CD4-positive, alpha-beta memory T cell (primary cell): ENCODE results near the gene BOD1L1. TPM values are rescaled to one million over a fixed set of nuclear protein-coding genes. Genes with fewer than 3 reads are reported as not detected.

Experiments
- CTCF ChIA-PET: fragments of 350-600 bp; sonication (Branson Sonifier 250); formaldehyde crosslinking; loops from one replicate; lab custom pipeline; 2021; ENCODE audit warnings: inconsistent platforms; ENCODE audit not compliant: partially characterized antibody; lab: Charles Lee
- POLR2A ChIA-PET: fragments of 350-600 bp; sonication (Branson Sonifier 250); formaldehyde crosslinking; loops from one replicate; lab custom pipeline; 2021; ENCODE audit not compliant: partially characterized antibody; lab: Charles Lee
- DNase-seq, 5 donors: peaks; one replicate each; pipeline versions ENCODE4 v3.0.0 to v3.0.0-alpha.2; 2020 to 2022; ENCODE audit warnings: mixed read lengths in 1 of 5
- H3K27ac ChIP-seq: one replicate; pipeline ENCODE4 v1.7.0; 2013; ENCODE audit warnings: low read depth, low read length
- H3K27me3 ChIP-seq: 2 replicates; pipeline ENCODE4 v1.7.0; 2013; ENCODE audit warnings: mild to moderate bottlenecking, low read length, moderate library complexity; ENCODE audit not compliant: insufficient read depth
- H3K36me3 ChIP-seq: 2 replicates; pipeline ENCODE4 v1.7.0; 2013; ENCODE audit warnings: mild to moderate bottlenecking, low read length, moderate library complexity; ENCODE audit not compliant: insufficient read depth
- H3K4me1 ChIP-seq: 2 replicates; pipeline ENCODE4 v1.7.0; 2013; ENCODE audit warnings: mild to moderate bottlenecking, low read length, moderate library complexity; ENCODE audit not compliant: insufficient read depth
- H3K4me3 ChIP-seq, 2 donors: one replicate each; pipeline ENCODE4 v1.7.0; 2013; ENCODE audit warnings: low read length in 2 of 2, mild to moderate bottlenecking in 1 of 2
- H3K9me3 ChIP-seq, 2 donors: one replicate each; pipeline ENCODE4 v1.7.0; 2013; ENCODE audit warnings: low read length in 2 of 2, control low read depth in 1 of 2; ENCODE audit not compliant: control insufficient read depth in 1 of 2
- H3K27ac Mint-ChIP-seq, 7 donors: one replicate each; pipeline ENCODE4 v1.8.0; 2020 to 2021; ENCODE audit warnings: mixed read lengths in 7 of 7, mild to moderate bottlenecking in 6 of 7, inconsistent platforms in 3 of 7, moderate library complexity in 3 of 7
- H3K27me3 Mint-ChIP-seq, 2 donors: one replicate each; pipeline ENCODE4 v1.8.0; 2020 to 2021; ENCODE audit warnings: mixed read lengths in 2 of 2
- H3K36me3 Mint-ChIP-seq, 2 donors: one replicate each; pipeline ENCODE4 v1.8.0; 2020 to 2021; ENCODE audit warnings: mixed read lengths in 2 of 2, inconsistent platforms in 1 of 2, mild to moderate bottlenecking in 1 of 2
- H3K4me1 Mint-ChIP-seq, 4 donors: one replicate each; pipeline ENCODE4 v1.8.0; 2020 to 2021; ENCODE audit warnings: mixed read lengths in 4 of 4, mild to moderate bottlenecking in 1 of 4
- H3K4me3 Mint-ChIP-seq, 8 donors: one replicate each; pipeline ENCODE4 v1.8.0; 2020 to 2021; ENCODE audit warnings: mixed read lengths in 8 of 8, mild to moderate bottlenecking in 7 of 8, moderate library complexity in 6 of 8, inconsistent platforms in 3 of 8
- H3K9me3 Mint-ChIP-seq, 8 donors: one replicate each; pipeline ENCODE4 v1.8.0; 2020 to 2021; ENCODE audit warnings: mixed read lengths in 8 of 8, mild to moderate bottlenecking in 5 of 8, inconsistent platforms in 3 of 8, moderate library complexity in 1 of 8
- intact Hi-C: fragments of 100-400 bp; cut with micrococcal nuclease; formaldehyde crosslinking; loops from one replicate; pipeline ENCODE4 v1.15.1; 2023
- polyA plus RNA-seq, 2 donors: library from polyadenylated mRNA; unstranded; fragments of 300-500 nt; fragmentation: Illumina TruSeq; gene quantifications; one replicate each; pipeline ENCODE4 v1.2.3, GENCODE V29; 2021
- total RNA-seq, 2 experiments: library from RNA; stranded (reverse); gene quantifications; one replicate each; pipeline ENCODE4 v1.2.3, GENCODE V29; 2021

BOD1L1 gene
- total and polyA plus RNA-seq, 4 experiments from 2014 or later, result 0.86 to 72.3 (median 37.3) TPM

- peaks cover 6 to 39% (median 19%) of the 10 kb centered on the region in 4 donors for H3K4me1 Mint-ChIP-seq
- Histone ChIP-seq H3K4me1 (peaks cover 27% of the 10 kb centered on the region), H3K27me3 (peaks cover 88% of the 10 kb centered on the region), H3K4me3 (no peak overlapping the region), H3K9me3 (no peaks in the 10 kb centered on the region), H3K36me3 (no peaks in the 10 kb centered on the region), H3K27ac (no peak overlapping the region)
- H3K9me3 Mint-ChIP-seq, result peaks cover 2 to 42% (median 30%) of the 10 kb centered on the region in 8 donors
- peak overlapping the region in 3 of 7 donors; percentile 6 to 84 (median 80) for H3K27ac Mint-ChIP-seq
- intact Hi-C loops, result no loop called here
- POLR2A ChIA-PET, result no interaction called here
- CTCF ChIA-PET, result interaction anchor here (1.4 kb wide), 1 partner anchor 13 kb away, joined by 4 read pairs; no protein-coding TSS in a partner anchor
- H3K27me3 Mint-ChIP-seq, result peaks cover 71 to 72% of the 10 kb centered on the region in 2 donors
- H3K36me3 Mint-ChIP-seq, result peaks cover 0 to 6% of the 10 kb centered on the region in 2 donors
- no peak for DNase-seq
- peak overlapping the region in 1 of 8 donors; percentile 53 for H3K4me3 Mint-ChIP-seq
These were observed 91.7 kb downstream of the BOD1L1 start for GRCh38 chr4:13535708-13536361.

- Mint-ChIP-seq H3K9me3 (peaks cover 2 to 40% (median 31%) of the 10 kb centered on the region in 8 donors), H3K36me3 (peaks cover 0 to 5% of the 10 kb centered on the region in 2 donors), H3K4me1 (peaks cover 5 to 36% (median 15%) of the 10 kb centered on the region in 4 donors), H3K4me3 (peak overlapping the region in 1 of 8 donors; percentile 48), H3K27me3 (peaks cover 73 to 75% of the 10 kb centered on the region in 2 donors), H3K27ac (peak overlapping the region in 2 of 7 donors; percentile 80 to 84)
- peaks cover 21% of the 10 kb centered on the region for H3K4me1 ChIP-seq
- ChIA-PET POLR2A (no interaction called here), CTCF (no interaction called here)
- intact Hi-C loops, result no loop called here
- H3K9me3 ChIP-seq, result no peaks in the 10 kb centered on the region
- no peak for DNase-seq
- H3K27me3 ChIP-seq, result peaks cover 87% of the 10 kb centered on the region
- H3K27ac ChIP-seq, result no peak overlapping the region
- no peaks in the 10 kb centered on the region for H3K36me3 ChIP-seq
- H3K4me3 ChIP-seq, result no peak overlapping the region
These were observed 92.4 kb downstream of the BOD1L1 start for GRCh38 chr4:13535118-13535517.

- ChIA-PET CTCF (no interaction called here), POLR2A (no interaction called here)
- Histone ChIP-seq H3K36me3 (no peaks in the 10 kb centered on the region), H3K27me3 (peaks cover 87% of the 10 kb centered on the region), H3K9me3 (no peaks in the 10 kb centered on the region), H3K4me1 (peaks cover 15% of the 10 kb centered on the region), H3K4me3 (no peak overlapping the region), H3K27ac (no peak overlapping the region)
- H3K4me1 Mint-ChIP-seq, result peaks cover 5 to 31% (median 15%) of the 10 kb centered on the region in 4 donors
- H3K36me3 Mint-ChIP-seq, result peaks cover 0 to 5% of the 10 kb centered on the region in 2 donors
- H3K9me3 Mint-ChIP-seq, result peaks cover 2 to 40% (median 30%) of the 10 kb centered on the region in 8 donors
- peaks cover 73 to 75% of the 10 kb centered on the region in 2 donors for H3K27me3 Mint-ChIP-seq
- DNase-seq, result no peak
- intact Hi-C loops, result no loop called here
- H3K27ac Mint-ChIP-seq, result peak overlapping the region in 2 of 7 donors; percentile 7 to 80
- peak overlapping the region in 2 of 8 donors; percentile 13 to 36 for H3K4me3 Mint-ChIP-seq
These were observed 93.0 kb downstream of the BOD1L1 start for GRCh38 chr4:13534344-13535063.

- Mint-ChIP-seq H3K4me1 (peaks cover 7 to 32% (median 19%) of the 10 kb centered on the region in 4 donors), H3K27ac (peak overlapping the region in 3 of 7 donors; percentile 7 to 51 (median 7)), H3K4me3 (peak overlapping the region in 2 of 8 donors; percentile 13 to 36), H3K27me3 (peaks cover 72 to 75% of the 10 kb centered on the region in 2 donors), H3K9me3 (peaks cover 2 to 40% (median 27%) of the 10 kb centered on the region in 8 donors), H3K36me3 (peaks cover 0 to 5% of the 10 kb centered on the region in 2 donors)
- Histone ChIP-seq H3K4me3 (no peak overlapping the region), H3K36me3 (no peaks in the 10 kb centered on the region), H3K4me1 (peaks cover 15% of the 10 kb centered on the region), H3K9me3 (no peaks in the 10 kb centered on the region), H3K27me3 (peaks cover 87% of the 10 kb centered on the region), H3K27ac (no peak overlapping the region)
- intact Hi-C loops, result no loop called here
- DNase-seq, result no peak
- ChIA-PET CTCF (no interaction called here), POLR2A (interaction anchor here (0.6 kb wide), 1 partner anchor 1470 kb away, joined by 3 read pairs; no protein-coding TSS in a partner anchor)
These were observed 93.7 kb downstream of the BOD1L1 start for GRCh38 chr4:13533670-13534343.

GRCh38 chr4:13531625-13531998 is 95.9 kb downstream of the BOD1L1 start:
- intact Hi-C loops, result no loop called here
- peak overlapping the region in 1 of 8 donors; percentile 38 for H3K4me3 Mint-ChIP-seq

GRCh38 chr4:13530823-13531624 is 96.5 kb downstream of the BOD1L1 start:
- Histone ChIP-seq H3K9me3 (no peaks in the 10 kb centered on the region), H3K36me3 (no peaks in the 10 kb centered on the region), H3K27me3 (peaks cover 86% of the 10 kb centered on the region), H3K4me3 (no peak overlapping the region), H3K4me1 (peaks cover 27% of the 10 kb centered on the region), H3K27ac (no peak overlapping the region)
- CTCF ChIA-PET, result no interaction called here
- Mint-ChIP-seq H3K27ac (peak overlapping the region in 1 of 7 donors; percentile 35), H3K4me3 (peak overlapping the region in 2 of 8 donors; percentile 38 to 58), H3K4me1 (peaks cover 12 to 37% (median 26%) of the 10 kb centered on the region in 4 donors), H3K36me3 (no peaks in the 10 kb centered on the region), H3K9me3 (peaks cover 0 to 20% (median 14%) of the 10 kb centered on the region in 8 donors), H3K27me3 (peaks cover 71 to 72% of the 10 kb centered on the region in 2 donors)
- POLR2A ChIA-PET, result no interaction called here
- intact Hi-C loops, result no loop called here
- DNase-seq, result no peak

More at GRCh38 chr4:13531625-13531998, 95.9 kb downstream of the BOD1L1 start:
- H3K4me1 ChIP-seq, result peaks cover 27% of the 10 kb centered on the region
- H3K4me1 Mint-ChIP-seq, result peaks cover 12 to 37% (median 29%) of the 10 kb centered on the region in 4 donors
- H3K9me3 ChIP-seq, result no peaks in the 10 kb centered on the region
- H3K27ac Mint-ChIP-seq, result no peak overlapping the region
- CTCF ChIA-PET, result interaction anchor here (1.0 kb wide), 1 partner anchor 11 kb away, joined by 3 read pairs; no protein-coding TSS in a partner anchor
- H3K36me3 ChIP-seq, result no peaks in the 10 kb centered on the region
- no peak for DNase-seq
- H3K9me3 Mint-ChIP-seq, result peaks cover 0 to 26% (median 19%) of the 10 kb centered on the region in 8 donors
- H3K27me3 Mint-ChIP-seq, result peaks cover 72 to 73% of the 10 kb centered on the region in 2 donors
- POLR2A ChIA-PET, result no interaction called here
- no peak overlapping the region for H3K27ac ChIP-seq
- H3K27me3 ChIP-seq, result peaks cover 85% of the 10 kb centered on the region
- H3K36me3 Mint-ChIP-seq, result peaks cover 0 to 2% of the 10 kb centered on the region in 2 donors
- H3K4me3 ChIP-seq, result no peak overlapping the region
